Measurements from ENCODE around the gene DKC1.

GRCh38 chrX:154727871-154728270, 34.8 kb upstream of the DKC1 start:
- no peak for TF ChIP-seq CTCF (IDR thresholded peaks at IDR 0.05)
- TF ChIP-seq POLR2AphosphoS5 (IDR thresholded peaks at IDR 0.05) = no peak
- no peak for TF ChIP-seq POLR2A (IDR thresholded peaks at IDR 0.05)

Measured in breast epithelium (tissue), 3 donors.